Measurements from ENCODE around the gene RASSF8.

RASSF8 gene

GRCh38 chr12:26096036-26096435 is 137.6 kb downstream of the RASSF8 start:
- in situ Hi-C loops (cut with HindIII; ENCODE audit: low sequenced_read_pairs): no loop called here

GRCh38 chr12:26097046-26097878 is 138.8 kb downstream of the RASSF8 start:
- in situ Hi-C loops (cut with HindIII; ENCODE audit: low sequenced_read_pairs): no loop called here

- in situ Hi-C loops (cut with HindIII; ENCODE audit: low sequenced_read_pairs): no loop called here
Measured at GRCh38 chr12:26100666-26101349, 142.3 kb downstream of the RASSF8 start.

GRCh38 chr12:26101350-26101734 is 142.9 kb downstream of the RASSF8 start:
- in situ Hi-C loops (cut with HindIII; ENCODE audit: low sequenced_read_pairs): no loop called here

- in situ Hi-C loops (cut with HindIII; ENCODE audit: low sequenced_read_pairs): no loop called here
Measured at GRCh38 chr12:26101763-26102162, 143.3 kb downstream of the RASSF8 start.

DNA sequence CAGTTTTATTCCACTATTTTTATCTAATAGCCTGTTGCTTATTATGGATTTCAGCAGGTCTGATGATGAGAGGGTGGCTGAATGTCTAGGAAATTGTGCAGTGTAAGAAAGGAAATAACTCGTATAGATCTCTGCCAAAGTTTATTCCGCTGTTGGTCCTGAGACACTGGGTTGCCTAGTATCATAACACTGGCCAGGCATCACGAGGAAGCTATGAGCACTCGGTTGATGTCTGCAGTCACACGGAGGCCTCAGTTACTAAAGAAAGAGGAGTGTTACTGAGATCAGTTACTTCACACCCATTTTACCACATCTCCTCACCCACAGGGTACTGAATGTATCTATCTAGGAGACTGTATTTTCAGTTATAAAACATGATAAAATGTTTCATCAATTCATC is 144.5 kb downstream of the RASSF8 start:
- in situ Hi-C loops (cut with HindIII; ENCODE audit: low sequenced_read_pairs): no loop called here

- in situ Hi-C loops (cut with HindIII; ENCODE audit: low sequenced_read_pairs): no loop called here
Measured at GRCh38 chr12:26106347-26106746, 147.9 kb downstream of the RASSF8 start.

- in situ Hi-C loops (cut with HindIII; ENCODE audit: low sequenced_read_pairs): no loop called here
Measured at GRCh38 chr12:26108915-26109314, 150.4 kb downstream of the RASSF8 start.

- in situ Hi-C loops (cut with HindIII; ENCODE audit: low sequenced_read_pairs): no loop called here
Measured at GRCh38 chr12:26109343-26109881, 150.9 kb downstream of the RASSF8 start.

DNA sequence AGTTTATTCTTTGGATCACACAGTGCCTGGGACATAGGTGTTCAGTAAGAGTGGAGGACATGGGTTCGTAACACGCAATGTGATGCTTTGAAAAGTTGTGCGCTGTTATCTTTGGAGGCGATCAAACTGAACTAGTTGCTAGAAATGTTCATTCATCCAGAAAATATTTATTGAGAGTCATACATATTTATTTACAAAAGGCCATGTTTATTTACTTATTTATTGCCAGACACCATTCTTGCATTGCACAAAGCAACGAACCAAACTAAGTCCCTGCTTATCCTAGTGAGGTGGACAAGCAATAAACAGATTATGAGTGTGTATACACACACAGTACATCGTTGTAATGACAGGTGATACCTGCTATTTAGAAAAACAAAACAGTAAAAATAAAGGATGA is 153.8 kb downstream of the RASSF8 start:
- in situ Hi-C loops (cut with HindIII; ENCODE audit: low sequenced_read_pairs): no loop called here

GRCh38 chr12:26112703-26113147 is 154.2 kb downstream of the RASSF8 start:
- in situ Hi-C loops (cut with HindIII; ENCODE audit: low sequenced_read_pairs): no loop called here

DNA sequence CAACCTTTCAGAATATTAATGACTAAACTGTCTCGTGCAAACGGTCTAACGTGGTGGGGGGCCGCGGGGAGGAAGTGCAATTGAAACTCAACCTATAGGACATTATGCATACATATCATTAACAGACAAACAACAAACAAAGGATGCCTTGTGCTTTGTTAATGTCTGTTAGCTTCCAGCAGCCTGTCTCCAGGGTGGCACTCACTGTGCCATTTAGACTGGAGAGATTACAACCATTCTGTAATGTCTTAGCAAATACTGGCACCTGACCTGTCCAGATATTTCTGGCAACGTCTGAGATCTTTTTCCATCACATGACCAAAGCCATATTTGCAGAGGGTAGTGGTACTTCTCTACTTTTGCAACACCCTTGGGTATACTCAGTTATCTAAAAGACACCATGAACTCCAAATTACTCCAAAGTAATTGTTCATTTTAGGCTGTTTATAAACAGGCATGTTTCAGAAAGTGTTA is 154.7 kb downstream of the RASSF8 start:
- in situ Hi-C loops (cut with HindIII; ENCODE audit: low sequenced_read_pairs): no loop called here

- in situ Hi-C loops (cut with HindIII; ENCODE audit: low sequenced_read_pairs): no loop called here
Measured at GRCh38 chr12:26113853-26114719, 155.6 kb downstream of the RASSF8 start.

- in situ Hi-C loops (cut with HindIII; ENCODE audit: low sequenced_read_pairs): no loop called here
Measured at GRCh38 chr12:26114720-26115401, 156.4 kb downstream of the RASSF8 start.

- in situ Hi-C loops (cut with HindIII; ENCODE audit: low sequenced_read_pairs): no loop called here
Measured at GRCh38 chr12:26116829-26117715, 158.6 kb downstream of the RASSF8 start.

DNA sequence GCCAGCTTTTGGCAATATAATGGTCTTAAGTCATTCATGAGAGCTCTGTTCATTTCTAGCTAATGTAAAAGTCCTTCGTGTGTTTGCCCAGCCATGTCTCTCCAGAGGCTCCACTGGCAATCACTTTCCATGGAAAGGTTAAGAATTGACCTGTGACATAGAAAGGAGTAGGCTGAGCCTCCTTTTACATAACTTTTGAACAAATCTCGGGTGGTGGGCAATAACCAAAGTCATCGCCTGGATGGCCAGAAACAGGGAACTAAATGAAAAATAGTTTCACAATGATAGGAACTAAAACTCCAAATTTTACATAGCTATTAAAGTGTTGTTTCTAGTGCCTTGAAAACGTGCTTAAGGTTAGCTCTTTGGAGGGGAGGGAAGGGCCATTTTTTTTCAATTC is 159.8 kb downstream of the RASSF8 start:
- in situ Hi-C loops (cut with HindIII; ENCODE audit: low sequenced_read_pairs): no loop called here

DNA sequence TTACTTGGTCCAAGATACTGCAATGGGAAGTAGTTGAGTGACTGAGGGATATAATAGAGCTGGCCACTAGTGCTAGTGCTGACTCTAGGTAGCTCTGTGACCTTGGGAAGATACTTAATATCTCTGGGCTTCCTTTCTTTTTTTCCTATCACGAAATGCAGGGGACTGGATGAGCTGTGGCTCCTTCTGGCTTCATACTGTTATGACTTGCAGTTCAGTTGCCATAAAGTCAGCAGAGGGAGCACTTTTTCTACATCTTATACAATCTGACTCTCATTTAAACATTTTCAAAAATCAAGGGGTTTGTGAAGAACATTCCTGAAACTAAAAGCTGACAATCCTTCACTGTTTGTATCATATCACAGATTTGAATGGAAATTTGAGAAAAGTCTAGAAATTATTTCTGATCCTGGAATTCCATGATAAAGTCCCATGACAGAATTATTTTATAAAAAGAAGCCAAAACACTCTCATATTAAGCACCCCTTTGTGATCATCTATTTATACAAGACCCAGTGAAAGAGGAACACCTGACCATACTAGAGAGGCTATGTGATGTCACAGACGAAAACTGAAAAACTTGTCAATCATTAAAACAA is 161.0 kb downstream of the RASSF8 start:
- in situ Hi-C loops (cut with HindIII; ENCODE audit: low sequenced_read_pairs): no loop called here

- in situ Hi-C loops (cut with HindIII; ENCODE audit: low sequenced_read_pairs): no loop called here
Measured at GRCh38 chr12:26120561-26121274, 162.2 kb downstream of the RASSF8 start.

All from endothelial cell of hepatic sinusoid (primary cell).